Measurements from ENCODE around the gene SLC4A1AP.

SLC4A1AP gene

GRCh38 chr2:27737676-27738348, 74.1 kb downstream of the SLC4A1AP start:
- no peak for DNase-seq (ENCODE audit: low read depth in 2 of 3, low spot score in 1 of 3)

DNA sequence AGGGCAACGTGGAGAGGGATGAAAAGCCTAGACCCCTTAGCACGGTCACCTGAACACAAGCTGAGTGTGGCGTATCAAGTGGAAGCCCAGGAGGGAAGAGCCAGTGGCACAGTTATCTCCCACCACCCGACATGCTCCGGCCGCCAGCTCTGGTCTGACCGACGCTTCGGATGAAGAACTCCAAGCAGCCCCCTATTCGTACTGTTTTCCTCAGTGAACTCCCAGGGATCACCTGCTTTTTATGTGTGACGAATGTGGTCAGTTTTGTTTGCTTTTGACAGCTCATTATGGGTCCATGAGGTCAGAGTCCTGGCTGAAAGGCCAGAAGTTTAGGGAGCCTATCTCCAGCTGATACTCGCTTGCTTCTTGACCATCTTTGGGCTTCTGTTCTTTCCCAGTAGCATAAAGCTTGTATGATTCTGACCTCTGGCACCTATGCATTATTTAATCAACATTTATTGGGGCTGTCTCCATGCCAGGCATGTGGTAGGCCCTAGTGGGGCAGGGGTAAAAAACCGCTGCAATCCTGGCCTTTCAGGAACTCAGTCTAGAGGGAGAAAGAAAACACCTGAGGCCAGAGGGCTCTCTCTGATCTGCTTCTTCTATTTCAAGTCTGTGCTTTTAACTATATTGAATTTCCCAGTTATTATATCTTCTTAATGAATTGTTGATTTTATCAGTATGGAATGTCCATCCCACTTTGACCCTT, 74.8 kb downstream of the SLC4A1AP start:
- no peak for DNase-seq (ENCODE audit: low read depth in 2 of 3, low spot score in 1 of 3)

DNA sequence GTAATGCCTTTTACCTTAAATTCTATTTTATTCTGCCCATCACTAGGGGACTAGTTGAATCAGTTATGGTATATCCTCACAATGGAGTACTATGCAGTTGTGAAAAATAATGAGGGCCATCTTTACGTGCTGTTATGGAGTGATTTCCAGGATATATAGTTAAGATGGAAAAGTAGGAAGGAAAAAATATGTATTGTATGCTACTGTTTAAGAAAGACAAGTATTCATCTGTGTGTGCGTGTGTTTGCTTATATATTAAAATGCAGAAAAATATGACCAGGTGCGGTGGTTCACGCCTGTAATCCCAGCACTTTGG, 75.3 kb downstream of the SLC4A1AP start:
- no peak for DNase-seq (ENCODE audit: low read depth in 2 of 3, low spot score in 1 of 3)

DNA sequence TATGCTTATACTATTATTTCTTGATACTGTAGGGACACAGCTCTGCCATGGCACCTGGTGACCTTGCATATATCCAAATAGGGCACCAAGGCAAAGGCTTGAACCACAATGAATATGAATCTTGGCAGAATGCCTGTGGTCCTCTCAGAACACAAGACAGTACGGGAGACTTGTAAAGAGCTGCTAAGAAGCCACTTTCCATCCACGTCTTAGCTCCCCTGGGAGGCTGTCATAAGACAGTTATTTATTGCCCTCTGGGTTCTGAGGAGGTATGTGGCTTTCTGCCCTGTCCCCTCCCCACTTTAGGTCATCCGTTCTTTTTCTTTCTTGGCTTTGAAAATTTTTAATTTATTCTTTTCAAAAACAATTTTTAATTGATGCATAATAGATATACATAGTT, 78.0 kb downstream of the SLC4A1AP start:
- DNase-seq (ENCODE audit: low read depth in 2 of 3, low spot score in 1 of 3): no peak

DNA sequence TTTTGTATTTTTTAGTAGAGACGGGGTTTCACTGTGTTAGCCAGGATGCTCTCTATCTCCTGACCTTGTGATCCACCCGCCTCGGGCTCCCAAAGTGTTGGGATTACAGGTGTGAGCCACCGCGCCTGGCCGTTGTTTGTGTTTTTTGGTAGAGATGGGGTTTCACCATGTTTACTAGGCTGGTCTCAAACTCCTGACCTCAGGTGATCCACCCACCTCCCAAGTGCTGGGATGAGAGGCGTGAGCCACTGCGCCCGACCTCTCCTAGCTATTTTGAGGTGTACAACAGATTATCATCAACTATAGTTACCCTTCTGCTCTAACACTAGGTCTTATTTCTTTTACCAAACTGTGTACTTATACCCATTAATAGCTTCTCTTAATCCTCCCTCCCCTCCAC, 78.9 kb downstream of the SLC4A1AP start:
- no peak for DNase-seq (ENCODE audit: low read depth in 2 of 3, low spot score in 1 of 3)
